ENCODE data around the gene TAF13. TPM values are rescaled to one million over a fixed set of nuclear protein-coding genes. Genes with fewer than 3 reads are reported as not detected.

Gene TAF13
- total and polyA plus RNA-seq, 2 of the 4 experiments (the other 2 are of a cell fraction) = 13.1 to 42.5 TPM

DNA sequence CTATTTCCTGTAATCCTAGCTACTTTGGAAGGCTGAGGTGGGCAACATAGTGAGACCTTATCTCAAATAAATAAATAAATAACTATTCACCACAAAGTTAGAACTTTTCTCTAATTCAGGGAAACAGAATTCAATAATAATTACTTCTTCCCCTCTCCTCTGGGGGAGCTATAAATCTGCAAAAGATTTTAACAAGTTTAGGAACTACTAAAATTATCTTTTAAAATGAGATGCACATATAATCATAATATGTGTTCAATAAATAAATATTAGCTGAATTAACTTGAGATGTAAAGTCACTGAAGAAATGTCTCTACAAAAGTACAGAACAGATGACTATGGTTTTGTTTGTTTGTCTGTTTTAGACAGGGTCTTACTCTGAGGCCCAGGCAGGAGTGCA, 48.0 kb downstream of the TAF13 start:
- H3K9me3 ChIP-seq (ENCODE audit: control insufficient read depth, insufficient read depth, low read length) = no peaks in the 10 kb centered on the region
- H4K8ac ChIP-seq (ENCODE audit: low read depth in 2 of 2, low read length in 2 of 2) = no peak overlapping the region
- H3K4me3 ChIP-seq (ENCODE audit: insufficient read depth, low read depth, low read length) = no peak overlapping the region
- in situ Hi-C loops (cut with MboI; ENCODE audit: low sequenced_read_pairs) (no loop called here), dilution Hi-C loops (cut with HindIII; ENCODE audit: low sequenced_read_pairs, unreplicated experiment) (no loop called here), intact Hi-C loops (cut with micrococcal nuclease) (no loop called here)
- H2AK9ac ChIP-seq (replicated peaks; ENCODE audit: low read depth, low read length, poor library complexity) = no peak overlapping the region
- no peak overlapping the region for H3K27ac ChIP-seq (ENCODE audit: insufficient read depth, low read length)
- no peak overlapping the region for H2BK15ac ChIP-seq (ENCODE audit: low read depth, low read length)
- CTCF ChIA-PET = interaction anchor here (0.5 to 1.3 kb wide), 4 partner anchors 10 to 73 kb away, joined by 3 to 4 read pairs (median 4); no protein-coding TSS in a partner anchor
- no peak overlapping the region for H2BK20ac ChIP-seq (ENCODE audit: low read depth, low read length)
- H3K79me1 ChIP-seq (ENCODE audit: low read depth in 1 of 2, low read length in 2 of 2) = peaks cover 27 to 55% of the 10 kb centered on the region in 2 experiments
- TF ChIP-seq, protein P1, sequence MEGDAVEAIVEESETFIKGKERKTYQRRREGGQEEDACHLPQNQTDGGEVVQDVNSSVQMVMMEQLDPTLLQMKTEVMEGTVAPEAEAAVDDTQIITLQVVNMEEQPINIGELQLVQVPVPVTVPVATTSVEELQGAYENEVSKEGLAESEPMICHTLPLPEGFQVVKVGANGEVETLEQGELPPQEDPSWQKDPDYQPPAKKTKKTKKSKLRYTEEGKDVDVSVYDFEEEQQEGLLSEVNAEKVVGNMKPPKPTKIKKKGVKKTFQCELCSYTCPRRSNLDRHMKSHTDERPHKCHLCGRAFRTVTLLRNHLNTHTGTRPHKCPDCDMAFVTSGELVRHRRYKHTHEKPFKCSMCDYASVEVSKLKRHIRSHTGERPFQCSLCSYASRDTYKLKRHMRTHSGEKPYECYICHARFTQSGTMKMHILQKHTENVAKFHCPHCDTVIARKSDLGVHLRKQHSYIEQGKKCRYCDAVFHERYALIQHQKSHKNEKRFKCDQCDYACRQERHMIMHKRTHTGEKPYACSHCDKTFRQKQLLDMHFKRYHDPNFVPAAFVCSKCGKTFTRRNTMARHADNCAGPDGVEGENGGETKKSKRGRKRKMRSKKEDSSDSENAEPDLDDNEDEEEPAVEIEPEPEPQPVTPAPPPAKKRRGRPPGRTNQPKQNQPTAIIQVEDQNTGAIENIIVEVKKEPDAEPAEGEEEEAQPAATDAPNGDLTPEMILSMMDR (conservative IDR thresholded peaks at IDR 0.05; ENCODE audit: low read depth, low read length) = 0 out of 2 replicates have a peak, but pooled peaks have one; percentile 12
- TF ChIP-seq, protein P2, sequence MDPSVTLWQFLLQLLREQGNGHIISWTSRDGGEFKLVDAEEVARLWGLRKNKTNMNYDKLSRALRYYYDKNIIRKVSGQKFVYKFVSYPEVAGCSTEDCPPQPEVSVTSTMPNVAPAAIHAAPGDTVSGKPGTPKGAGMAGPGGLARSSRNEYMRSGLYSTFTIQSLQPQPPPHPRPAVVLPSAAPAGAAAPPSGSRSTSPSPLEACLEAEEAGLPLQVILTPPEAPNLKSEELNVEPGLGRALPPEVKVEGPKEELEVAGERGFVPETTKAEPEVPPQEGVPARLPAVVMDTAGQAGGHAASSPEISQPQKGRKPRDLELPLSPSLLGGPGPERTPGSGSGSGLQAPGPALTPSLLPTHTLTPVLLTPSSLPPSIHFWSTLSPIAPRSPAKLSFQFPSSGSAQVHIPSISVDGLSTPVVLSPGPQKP (IDR thresholded peaks at IDR 0.05; ENCODE audit: borderline replicate concordance, low read depth, low read length) = no peak
- 0 out of 2 replicates have a peak, but pooled peaks have one; percentile 6 for TF ChIP-seq RAD21 (IDR thresholded peaks at IDR 0.05; ENCODE audit: low read length)
- H3K56ac ChIP-seq (ENCODE audit: extremely low read depth, insufficient read depth, low read length) = no peak overlapping the region
- H4K5ac ChIP-seq (ENCODE audit: low read depth, low read length) = no peak overlapping the region
- no TSS peak for BruUV-seq (replicated peaks)
- POLR2A ChIA-PET (ENCODE audit: unreplicated experiment) = interaction anchor here (1.1 kb wide), 1 partner anchor 48 kb away, joined by 3 read pairs; the partner anchor contains the start of gene TAF13
- no peak overlapping the region for H2AK5ac ChIP-seq (ENCODE audit: low read depth, low read length)
- H3K14ac ChIP-seq (replicated peaks; ENCODE audit: low read depth, low read length) = no peak overlapping the region
- H4K20me1 ChIP-seq (ENCODE audit: insufficient read depth, low read length) = peaks cover 29% of the 10 kb centered on the region
- DNase-seq (no peak), ATAC-seq (ENCODE audit: low read depth) (no peak)
- no peak overlapping the region for H3K4me2 ChIP-seq (ENCODE audit: low read depth, low read length)
- H3K9me1 ChIP-seq (ENCODE audit: insufficient read depth, low read length) = peaks cover 8% of the 10 kb centered on the region; the same call in 1 of the 2 replicates
- no peak overlapping the region for H2BK5ac ChIP-seq (ENCODE audit: low read depth, low read length, poor library complexity, severe bottlenecking)
- H4K91ac ChIP-seq (ENCODE audit: insufficient read depth, low read depth, low read length) = no peak overlapping the region
- H3K36me3 ChIP-seq (ENCODE audit: control insufficient read depth, insufficient read depth, low read length) = peaks cover 2% of the 10 kb centered on the region; the same call in 1 of the 2 replicates
- H2AFZ ChIP-seq (replicated peaks; ENCODE audit: low read length, poor library complexity) = no peak overlapping the region
- H3K4ac ChIP-seq (ENCODE audit: low read depth, low read length) = no peak overlapping the region
- no peak overlapping the region for H2BK120ac ChIP-seq (ENCODE audit: low read depth, low read length)
- no peak overlapping the region for H3K9ac ChIP-seq (ENCODE audit: low read depth, low read length)
- H3K27me3 ChIP-seq (ENCODE audit: control insufficient read depth, insufficient read depth, low read length) = no peaks in the 10 kb centered on the region
- H3K18ac ChIP-seq (ENCODE audit: low read depth, low read length) = no peak overlapping the region
- peaks cover 5% of the 10 kb centered on the region for H3K4me1 ChIP-seq (ENCODE audit: control insufficient read depth, insufficient read depth, low read length)
- H3K23ac ChIP-seq (ENCODE audit: low read depth, low read length) = no peak overlapping the region

All from IMR-90 (cell line).